ES-I3 (cell line): ENCODE data around the gene PRKCH.

Experiments used
- H3K36me3 ChIP-seq: 2 replicates; pipeline ENCODE4 v1.6.1; 2013; ENCODE audit warnings: mild to moderate bottlenecking, low read length, control low read depth, moderate library complexity; ENCODE audit not compliant: insufficient read depth
- H3K4me1 ChIP-seq: 2 replicates; pipeline ENCODE4 v1.6.1; 2013; ENCODE audit warnings: mild to moderate bottlenecking, control low read depth, low read length; ENCODE audit not compliant: insufficient read depth
- H3K9ac ChIP-seq: 2 replicates; pipeline ENCODE4 v1.6.1; 2013; ENCODE audit warnings: low read depth, mild to moderate bottlenecking, low read length, moderate library complexity
- H3K9me3 ChIP-seq: 2 replicates; pipeline ENCODE4 v1.6.1; 2013; ENCODE audit warnings: mild to moderate bottlenecking, low read length, moderate library complexity; ENCODE audit not compliant: control insufficient read depth, insufficient read depth

PRKCH gene

DNA sequence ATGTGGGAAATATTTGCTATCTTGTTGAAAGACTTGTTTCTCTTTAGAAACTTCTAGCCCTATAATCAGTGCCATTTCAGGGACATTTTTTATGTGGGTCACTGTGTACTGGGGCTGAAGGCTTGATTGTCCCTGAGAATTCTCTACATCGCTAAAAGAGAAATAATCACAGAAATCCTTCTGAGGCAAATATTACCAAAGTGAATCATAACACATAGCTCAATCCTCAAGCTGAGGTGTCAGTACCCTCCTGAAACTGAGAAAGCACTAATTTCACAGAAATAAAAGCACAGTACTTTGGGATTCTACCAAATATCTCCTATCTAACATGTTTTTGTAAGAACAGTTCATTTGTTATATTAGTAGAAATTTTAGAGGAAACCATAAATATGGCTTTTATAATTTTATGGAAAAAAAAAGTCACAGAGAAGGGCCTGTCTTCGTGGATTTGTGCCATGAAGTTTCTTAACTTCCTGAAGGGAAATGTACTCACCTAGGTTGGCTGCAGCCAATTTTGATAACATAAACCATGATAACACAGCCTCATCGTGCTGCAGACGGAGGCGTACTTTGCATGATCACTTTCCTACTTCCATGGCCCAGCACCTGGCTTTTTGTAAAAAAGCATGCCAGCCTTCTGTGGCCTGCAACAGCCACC, 210.2 kb downstream of the PRKCH start:
- no peaks in the 10 kb centered on the region for H3K9me3 ChIP-seq
- H3K9ac ChIP-seq, result no peak overlapping the region
- H3K4me1 ChIP-seq, result peaks cover 24% of the 10 kb centered on the region
- no peaks in the 10 kb centered on the region for H3K36me3 ChIP-seq

DNA sequence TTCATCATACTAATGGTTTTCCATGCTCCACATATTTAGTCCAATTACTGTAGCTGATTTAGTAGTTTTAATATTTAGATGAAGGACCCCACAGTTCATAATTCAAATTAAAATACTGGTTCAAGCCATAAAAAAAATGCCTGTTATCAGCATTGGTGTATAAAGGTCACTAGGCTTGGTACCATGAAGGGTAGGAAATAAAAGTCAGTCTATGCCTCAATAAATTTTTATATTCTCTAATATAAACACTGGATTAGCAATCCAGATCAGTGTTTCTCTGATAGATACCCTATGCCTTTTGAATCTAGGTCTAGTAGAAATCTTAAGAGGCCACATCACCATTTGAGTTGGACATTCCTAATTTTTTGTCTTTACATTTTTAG, 210.7 kb downstream of the PRKCH start:
- Histone ChIP-seq H3K4me1 (peaks cover 24% of the 10 kb centered on the region), H3K9ac (no peak overlapping the region), H3K36me3 (no peaks in the 10 kb centered on the region), H3K9me3 (no peaks in the 10 kb centered on the region)

DNA sequence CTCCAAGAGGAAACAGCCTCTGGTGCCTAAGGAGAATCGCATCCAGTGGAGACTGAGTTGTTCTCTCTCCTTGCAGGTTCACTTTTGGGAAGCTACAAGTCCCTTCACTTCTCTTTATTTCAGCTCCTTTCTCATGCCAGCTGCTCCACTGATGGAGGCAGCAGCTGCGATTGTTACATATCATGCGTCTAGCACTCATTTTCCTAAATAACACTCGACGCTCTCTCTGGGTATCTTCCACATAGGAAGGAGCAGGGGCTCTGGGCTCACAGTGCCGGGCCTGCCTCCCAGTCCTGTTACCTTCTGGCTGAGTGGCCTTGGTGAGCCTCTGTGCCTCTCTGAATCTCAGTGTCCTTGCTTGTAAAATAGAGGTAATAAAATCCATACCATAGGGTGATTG, 211.4 kb downstream of the PRKCH start:
- H3K9me3 ChIP-seq, result no peaks in the 10 kb centered on the region
- no peak overlapping the region for H3K9ac ChIP-seq
- H3K36me3 ChIP-seq, result no peaks in the 10 kb centered on the region
- H3K4me1 ChIP-seq, result peaks cover 24% of the 10 kb centered on the region

DNA sequence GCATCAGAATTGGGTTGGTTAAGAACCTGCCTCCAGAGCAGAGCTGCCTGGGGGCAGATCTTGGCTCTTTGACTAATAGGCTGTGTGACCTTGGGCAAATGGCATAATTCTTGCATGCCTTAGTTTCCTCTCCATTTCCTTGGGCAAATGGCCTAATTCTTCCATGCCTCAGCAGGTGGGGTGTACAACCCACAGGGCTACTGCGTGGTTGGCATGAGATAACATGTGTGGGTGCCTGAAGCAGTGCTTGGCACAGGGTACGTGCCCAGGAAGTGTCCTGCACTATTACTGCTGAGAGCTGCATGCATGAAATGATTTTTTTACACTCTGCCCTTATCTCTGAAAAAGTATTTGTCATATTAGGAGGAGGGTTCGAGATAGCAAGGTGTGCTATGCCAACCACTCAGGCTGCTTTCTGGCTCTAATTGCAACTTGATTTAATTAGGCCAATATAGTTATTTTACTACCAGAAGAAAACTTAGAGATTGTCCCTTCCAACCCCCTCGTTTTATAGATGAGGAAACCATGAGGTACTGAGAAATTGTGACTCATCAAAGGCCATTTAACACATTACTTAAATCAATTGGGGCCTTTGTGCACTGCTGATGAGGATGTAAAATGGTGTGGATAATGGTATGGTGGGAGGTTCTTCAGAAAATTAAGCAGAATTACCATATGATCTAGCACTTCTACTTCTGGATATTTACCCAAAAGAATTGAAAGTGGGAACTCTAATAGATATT, 212.3 kb downstream of the PRKCH start:
- Histone ChIP-seq H3K36me3 (no peaks in the 10 kb centered on the region), H3K4me1 (peaks cover 34% of the 10 kb centered on the region), H3K9ac (no peak overlapping the region), H3K9me3 (no peaks in the 10 kb centered on the region)

DNA sequence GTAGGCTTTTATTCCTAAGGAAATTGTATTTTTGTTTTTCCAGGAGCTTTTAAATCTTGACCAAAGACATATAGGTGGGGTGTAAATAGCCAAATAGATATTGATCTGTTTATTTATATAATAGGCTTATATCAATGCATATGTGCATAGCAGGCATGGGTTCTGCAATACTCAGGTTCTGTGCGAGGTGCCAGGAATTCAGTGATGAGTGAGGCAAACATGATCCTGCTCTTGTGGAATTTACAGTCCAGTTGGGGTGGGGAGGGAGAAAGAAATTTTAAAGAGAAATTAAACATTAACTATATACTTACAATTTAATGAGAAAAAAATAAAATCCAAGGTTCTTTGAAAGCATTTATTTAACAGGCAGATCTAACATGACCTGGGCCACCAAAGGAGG, 213.7 kb downstream of the PRKCH start:
- Histone ChIP-seq H3K36me3 (no peaks in the 10 kb centered on the region), H3K9ac (no peak overlapping the region), H3K4me1 (peaks cover 36% of the 10 kb centered on the region), H3K9me3 (no peaks in the 10 kb centered on the region)

DNA sequence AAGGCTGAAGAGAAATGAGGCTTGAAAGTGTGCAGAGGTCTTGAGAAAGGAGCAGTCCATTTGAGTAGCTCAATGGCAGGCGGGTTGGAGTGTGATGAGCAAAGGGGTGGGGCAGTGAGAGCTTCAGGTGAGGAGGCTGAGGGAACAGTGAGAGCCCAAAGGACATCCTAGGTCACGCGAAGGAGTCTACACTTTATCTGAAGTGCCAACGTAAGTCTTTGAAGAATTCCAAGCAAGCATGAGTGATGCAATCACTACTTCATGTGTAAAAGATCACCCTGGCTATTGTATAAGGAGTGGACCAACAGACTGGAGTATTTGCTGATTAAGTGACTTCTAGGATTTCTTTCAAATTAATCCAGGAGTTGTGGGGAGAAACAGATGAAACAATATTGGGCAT, 214.1 kb downstream of the PRKCH start:
- Histone ChIP-seq H3K9me3 (no peaks in the 10 kb centered on the region), H3K9ac (no peak overlapping the region), H3K4me1 (peaks cover 36% of the 10 kb centered on the region), H3K36me3 (no peaks in the 10 kb centered on the region)

DNA sequence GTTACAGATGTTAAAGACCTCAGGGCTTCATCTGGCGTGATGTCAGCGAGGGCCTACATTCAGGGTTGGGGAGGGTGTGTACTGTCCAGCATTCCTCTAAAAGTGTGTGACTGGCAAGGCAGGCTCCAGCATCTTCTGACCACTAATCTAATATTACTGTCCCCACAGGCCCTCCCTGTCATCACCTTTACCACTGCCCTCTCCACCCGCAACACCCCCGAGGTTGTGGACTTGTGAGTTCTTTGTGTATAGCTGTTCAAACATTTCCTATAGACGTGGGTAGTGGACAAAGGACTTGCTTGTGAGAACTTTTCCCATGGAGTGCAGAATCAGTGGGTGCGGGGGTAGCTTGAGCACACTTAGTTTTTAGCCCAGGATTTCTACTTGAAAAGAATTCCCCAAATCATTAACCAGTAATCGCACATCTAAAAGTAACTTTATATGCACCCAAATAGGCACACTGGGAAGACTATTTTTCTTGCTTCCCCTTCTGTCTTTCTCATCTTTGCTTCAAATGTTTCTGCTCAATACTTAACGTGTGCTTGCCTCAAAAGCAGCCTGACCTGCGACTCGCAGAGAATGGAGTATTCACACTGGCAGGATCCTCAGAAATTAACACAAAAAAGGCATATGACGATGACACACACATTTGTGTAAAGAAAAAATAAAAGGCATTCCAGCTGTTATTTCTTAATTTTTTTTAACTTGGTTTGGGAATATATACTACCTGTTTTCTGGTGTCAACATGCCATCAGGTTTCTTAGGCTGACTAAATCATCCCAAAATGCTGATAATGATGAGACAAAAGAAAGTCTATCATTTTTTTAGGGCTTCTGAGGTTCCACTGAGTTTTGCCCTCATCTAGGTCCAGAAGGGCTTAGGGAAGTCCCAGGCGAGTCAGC, 215.5 kb downstream of the PRKCH start:
- H3K36me3 ChIP-seq, result no peaks in the 10 kb centered on the region
- no peaks in the 10 kb centered on the region for H3K9me3 ChIP-seq
- H3K4me1 ChIP-seq, result peaks cover 36% of the 10 kb centered on the region
- no peak overlapping the region for H3K9ac ChIP-seq

DNA sequence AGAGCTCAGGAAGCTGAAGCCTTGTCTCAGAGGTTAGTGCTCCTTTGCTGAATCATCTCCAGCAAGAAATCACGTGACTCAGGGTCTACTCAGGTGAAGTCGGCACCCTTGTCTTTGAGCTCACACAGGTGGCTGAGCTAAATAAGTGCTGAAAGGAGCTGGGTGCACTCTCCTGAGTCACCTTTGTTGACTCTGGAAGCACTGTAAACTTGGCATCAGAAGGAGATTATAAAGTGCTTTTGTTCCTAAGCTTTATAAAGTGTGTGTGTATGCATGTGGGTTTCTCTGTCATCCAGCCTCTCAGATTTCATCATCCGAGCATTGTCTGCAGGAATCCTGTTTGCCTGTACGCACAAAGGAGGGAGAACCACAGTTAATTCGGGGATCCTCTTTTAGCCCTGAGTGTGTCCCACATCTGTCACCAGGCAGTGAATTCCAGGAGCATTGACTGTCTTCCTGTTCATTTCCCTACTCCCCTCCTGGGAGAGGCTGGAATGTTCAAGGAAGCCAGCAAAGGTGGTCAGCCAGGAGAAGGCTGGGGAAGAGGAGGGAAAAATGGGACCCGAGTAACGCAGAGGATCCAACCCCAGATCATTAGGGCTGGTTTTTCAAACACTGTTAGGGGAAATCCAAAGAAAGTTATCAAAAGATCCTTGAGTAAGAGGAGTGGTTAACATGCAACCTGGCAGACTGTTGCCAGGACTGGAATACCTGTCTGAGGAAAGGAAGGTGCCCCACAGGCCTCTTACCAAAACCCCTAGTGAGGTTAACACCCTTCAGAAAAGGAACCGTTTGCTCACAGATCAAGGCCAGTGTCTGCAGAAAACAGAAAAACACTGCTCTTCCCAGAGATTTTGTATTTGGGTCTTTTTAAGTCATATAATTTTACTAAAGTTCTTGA, 216.4 kb downstream of the PRKCH start:
- H3K9ac ChIP-seq, result 0 out of 2 replicates have a peak overlapping the region, but pooled peaks have one; percentile 0

DNA sequence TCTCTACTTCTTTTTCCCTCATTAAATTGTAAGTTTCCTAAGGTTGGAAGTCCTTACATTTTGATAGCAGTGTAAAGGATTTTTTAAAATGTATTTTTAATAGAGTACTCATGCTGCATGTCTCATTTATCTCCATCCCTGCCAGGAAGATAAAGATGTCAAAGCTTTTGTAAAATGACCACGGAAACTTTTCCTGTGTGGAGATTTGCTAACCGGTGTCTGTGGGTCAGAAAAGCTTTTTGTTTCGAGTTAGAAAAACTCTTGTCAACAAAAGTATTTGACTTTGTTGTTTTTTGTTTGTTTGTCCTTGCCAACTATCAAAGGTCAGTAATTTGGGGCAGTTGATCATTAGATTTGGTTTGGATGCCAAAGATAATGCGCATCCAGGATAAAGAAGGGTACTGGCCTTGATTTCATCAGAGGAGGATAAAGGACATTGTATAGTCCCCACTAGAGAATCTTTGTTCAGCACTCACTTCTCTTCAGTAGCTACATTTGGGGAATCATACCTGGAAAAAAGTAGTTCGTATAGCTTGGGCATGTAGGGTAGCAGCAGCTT, 217.2 kb downstream of the PRKCH start:
- Histone ChIP-seq H3K9ac (no peak overlapping the region), H3K36me3 (no peaks in the 10 kb centered on the region), H3K4me1 (peaks cover 32% of the 10 kb centered on the region), H3K9me3 (no peaks in the 10 kb centered on the region)

More for the DNA sequence above, 216.4 kb downstream of the PRKCH start:
- no peaks in the 10 kb centered on the region for H3K9me3 ChIP-seq
- peaks cover 36% of the 10 kb centered on the region for H3K4me1 ChIP-seq
- no peaks in the 10 kb centered on the region for H3K36me3 ChIP-seq

DNA sequence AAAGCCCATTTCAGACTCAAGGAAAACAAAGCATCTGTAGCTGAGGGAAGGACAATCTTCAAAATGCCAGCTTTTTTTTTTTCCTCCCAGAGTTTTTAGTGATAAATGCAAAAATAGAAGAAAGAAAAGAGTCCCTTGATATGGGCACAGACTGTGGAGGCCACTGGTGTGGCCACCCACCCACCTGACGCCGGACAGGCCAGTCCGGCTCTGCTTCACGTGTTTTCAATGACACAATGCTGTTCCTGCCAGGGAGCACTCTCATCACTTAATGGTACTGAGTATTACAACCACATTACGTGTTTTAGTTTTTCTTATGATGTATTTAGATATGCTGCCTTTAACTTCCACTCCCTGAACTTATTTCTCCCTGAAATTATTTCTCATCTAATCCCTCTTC, 218.3 kb downstream of the PRKCH start:
- Histone ChIP-seq H3K36me3 (no peaks in the 10 kb centered on the region), H3K4me1 (peaks cover 29% of the 10 kb centered on the region), H3K9me3 (no peaks in the 10 kb centered on the region), H3K9ac (no peak overlapping the region)

DNA sequence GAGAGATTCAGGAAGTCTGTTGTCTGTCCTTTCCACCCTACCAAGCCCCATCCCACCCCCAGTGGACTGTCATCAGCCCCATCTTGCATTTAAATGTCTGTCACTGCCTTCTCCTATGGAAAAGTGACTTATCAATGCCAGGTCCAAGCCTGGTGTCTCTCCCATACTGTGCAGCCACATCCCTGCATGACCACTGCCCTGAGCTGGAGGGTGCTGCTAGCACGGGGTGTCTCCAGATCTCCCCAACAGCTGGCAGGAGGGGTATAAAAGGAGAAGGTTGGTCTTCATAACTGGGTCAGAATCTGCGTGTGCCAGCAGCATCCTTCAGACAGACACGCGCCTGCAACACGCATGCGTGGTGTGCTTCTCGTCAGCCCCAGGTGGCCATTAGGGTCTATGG, 219.6 kb downstream of the PRKCH start:
- no peaks in the 10 kb centered on the region for H3K9me3 ChIP-seq
- H3K9ac ChIP-seq, result no peak overlapping the region
- H3K36me3 ChIP-seq, result no peaks in the 10 kb centered on the region
- H3K4me1 ChIP-seq, result peaks cover 29% of the 10 kb centered on the region

DNA sequence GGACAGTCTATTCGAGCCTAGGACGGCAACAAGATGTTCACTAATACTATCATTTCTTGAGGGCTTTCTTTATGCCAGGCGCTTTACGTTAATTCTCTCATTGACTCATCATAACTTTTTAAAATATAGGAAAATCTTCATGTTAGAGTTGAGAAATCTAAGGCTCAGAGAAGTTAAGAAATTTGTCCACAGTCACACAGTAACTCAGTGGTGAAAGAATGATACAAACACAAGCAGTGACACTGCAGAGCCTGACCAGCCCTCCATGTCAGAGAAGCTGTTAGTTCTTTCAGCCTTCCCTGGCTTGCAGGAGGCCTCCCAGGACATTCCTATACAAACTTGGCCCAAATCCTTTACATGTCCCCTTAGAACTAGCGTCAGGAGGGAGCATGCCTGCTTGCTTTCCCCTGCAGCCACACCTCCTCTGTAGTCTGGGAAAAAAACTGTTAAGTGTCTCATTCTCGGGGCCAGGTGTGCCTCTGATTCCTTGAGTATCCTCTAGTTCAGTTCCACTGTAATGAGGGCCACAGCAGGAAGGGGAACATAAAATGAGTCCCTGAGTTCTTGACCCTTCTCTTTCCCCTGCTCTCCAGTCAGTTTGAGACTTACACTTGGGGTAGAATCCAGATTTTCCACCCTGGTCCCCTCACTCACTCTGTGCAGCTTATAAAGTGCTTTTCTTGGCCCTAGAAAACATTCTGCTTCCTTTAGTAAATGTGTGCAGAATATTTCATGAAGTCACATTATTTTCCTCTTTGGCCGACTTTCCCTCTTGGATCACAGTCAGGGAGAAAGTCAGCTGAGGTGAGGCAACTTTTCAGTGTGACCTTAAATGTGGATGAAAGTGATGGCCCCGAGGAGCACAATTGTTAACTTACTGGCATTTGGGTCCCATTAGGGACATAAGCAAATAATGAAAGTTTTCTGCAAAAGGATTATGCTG, 221.7 kb downstream of the PRKCH start:
- Histone ChIP-seq H3K4me1 (peaks cover 8% of the 10 kb centered on the region), H3K9ac (no peak overlapping the region), H3K36me3 (no peaks in the 10 kb centered on the region), H3K9me3 (no peaks in the 10 kb centered on the region)

DNA sequence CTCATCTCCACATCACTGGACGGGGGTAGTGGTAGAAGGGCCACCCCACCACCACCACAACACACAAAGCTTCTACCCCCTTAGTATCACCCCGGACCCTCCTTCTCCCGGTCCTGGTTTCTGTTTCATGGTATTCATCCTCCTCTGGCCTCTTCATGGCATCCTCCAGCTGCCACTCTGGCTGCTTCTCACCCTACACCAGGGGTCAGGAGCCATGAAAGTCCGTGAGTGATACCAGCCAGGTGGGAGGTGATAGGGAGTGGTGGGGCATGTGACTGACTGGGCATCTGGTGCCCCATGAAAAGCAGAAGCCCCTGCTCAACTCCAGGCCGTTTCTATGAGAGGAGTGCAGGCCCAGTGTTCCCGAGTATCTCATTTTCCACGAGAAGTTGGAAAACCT, 222.6 kb downstream of the PRKCH start:
- no peaks in the 10 kb centered on the region for H3K36me3 ChIP-seq
- no peaks in the 10 kb centered on the region for H3K9me3 ChIP-seq
- H3K9ac ChIP-seq, result no peak overlapping the region
- H3K4me1 ChIP-seq, result peaks cover under 1% of the 10 kb centered on the region; the same call in 1 of the 2 replicates
